HG03159 (cell line): Measurements from ENCODE around the gene GPATCH2L.

Experiments
- ATAC-seq: cut with Tn5 transposase; IDR thresholded peaks from one replicate; pipeline ENCODE4 v1.9.1; 2021; ENCODE audit warnings: mild to moderate bottlenecking, moderate library complexity; ENCODE audit not compliant: unreplicated experiment

The GPATCH2L gene

DNA sequence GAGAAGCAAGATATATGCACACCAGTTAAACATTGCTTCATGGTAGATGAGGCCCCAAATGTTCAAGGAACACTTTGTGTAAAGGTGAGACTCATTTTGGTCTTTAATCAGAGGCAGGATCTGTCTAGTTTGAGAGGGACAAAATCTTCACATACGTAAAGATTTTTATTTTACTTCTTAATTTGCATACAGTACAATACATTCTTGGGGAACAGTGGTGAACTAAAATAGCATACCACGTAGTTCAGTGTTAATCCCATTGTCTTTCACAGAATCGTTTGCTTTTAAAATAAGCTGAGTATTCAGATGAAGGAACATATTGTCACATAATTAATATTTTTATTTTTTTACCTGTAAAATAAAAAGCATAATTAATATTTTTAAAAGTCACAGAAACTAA is 43.3 kb downstream of the GPATCH2L start:
- no peak for ATAC-seq

DNA sequence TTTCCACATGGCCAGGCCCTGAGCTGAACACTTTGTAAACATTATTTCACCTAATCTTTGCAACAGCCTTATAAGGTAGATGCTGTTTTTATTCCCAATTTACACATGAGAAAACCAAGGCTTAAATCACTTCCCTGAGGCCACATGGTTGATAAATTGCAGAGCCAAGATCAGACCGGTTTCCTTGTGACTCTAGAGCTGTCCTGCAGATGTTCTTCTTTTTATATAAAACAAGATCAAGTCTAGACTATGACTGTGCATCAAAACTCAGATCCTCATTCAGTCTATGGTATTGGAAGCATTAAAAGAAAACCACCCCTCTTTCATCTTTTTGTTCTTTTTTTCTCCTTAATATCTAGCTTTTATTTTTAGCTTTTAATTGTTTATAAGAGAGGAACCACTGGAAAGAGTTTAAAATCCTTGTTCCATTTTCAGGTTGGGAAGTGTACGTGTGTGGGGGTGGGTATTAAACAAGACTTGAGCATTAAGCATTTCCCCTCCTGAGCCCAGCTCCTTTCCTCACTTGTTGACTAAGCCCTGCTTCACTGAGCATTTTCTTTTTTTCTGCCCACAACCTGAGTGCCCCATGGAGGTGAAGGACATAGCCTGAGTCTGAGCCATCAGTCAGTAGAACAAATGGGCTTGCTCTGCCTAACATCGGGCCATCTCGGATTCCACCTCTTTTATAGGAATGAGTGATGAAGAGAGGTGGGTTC is 45.4 kb downstream of the GPATCH2L start:
- no peak for ATAC-seq

DNA sequence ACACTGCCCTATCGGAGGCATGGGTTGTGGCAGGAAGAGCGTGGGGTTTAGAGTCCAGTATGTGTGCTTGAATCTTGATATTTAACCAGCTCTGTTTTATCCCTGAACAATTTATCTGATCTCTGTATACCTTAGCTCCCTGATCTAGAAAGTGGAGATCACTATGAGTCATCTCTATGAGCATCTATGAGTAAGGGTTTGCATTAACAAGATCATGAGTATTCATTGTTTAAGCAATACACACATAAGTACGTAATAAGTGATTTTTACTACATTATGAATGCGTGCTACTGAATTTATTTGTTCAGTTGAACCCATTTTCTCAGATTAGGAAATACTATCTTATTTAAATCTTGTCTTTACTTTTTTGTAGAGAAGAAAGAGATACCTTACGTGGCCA is 49.4 kb downstream of the GPATCH2L start:
- no peak for ATAC-seq

DNA sequence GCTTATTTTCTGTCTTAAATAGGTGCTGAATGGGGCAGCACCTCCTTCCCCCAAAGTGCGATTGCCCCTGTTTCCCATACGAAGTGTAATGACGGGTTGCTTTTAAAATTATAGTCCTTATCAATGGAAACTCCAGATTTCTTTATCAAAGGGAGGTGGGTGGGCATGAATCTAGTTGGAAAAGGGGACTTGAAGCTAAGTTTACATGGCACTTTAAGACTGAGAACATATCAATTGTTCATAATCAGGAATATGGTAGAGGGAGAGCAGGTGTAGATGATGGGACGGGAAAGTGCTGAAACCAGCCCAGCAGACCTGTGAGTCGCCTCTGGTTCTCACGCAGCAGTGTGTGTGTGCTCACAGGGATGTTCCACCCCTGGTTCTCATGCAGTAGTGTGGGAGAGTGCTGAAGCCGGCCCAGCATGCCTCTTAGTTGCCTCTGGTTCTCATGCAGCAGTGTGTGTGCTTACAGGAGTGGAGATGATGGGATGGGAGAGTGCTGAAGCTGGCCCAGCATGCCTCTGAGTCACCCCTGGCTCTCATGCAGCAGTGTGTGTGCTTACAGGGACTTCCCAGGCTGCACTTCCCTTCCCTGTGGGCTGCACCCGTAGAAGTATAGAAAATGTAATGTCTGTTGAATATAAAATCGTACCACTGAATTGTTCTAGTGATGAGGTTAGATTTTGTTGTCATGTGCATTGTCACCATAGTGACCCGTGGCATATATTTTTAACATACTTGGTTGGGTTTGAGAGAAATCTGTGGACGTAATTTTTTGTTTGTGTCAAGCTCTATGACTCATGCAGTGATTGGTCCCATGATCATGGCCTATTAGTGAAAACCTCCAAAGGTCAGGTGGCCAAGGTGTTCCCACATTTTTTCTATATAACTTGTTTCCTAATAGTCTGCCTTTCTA is 51.6 kb downstream of the GPATCH2L start:
- ATAC-seq: peak; percentile 56

DNA sequence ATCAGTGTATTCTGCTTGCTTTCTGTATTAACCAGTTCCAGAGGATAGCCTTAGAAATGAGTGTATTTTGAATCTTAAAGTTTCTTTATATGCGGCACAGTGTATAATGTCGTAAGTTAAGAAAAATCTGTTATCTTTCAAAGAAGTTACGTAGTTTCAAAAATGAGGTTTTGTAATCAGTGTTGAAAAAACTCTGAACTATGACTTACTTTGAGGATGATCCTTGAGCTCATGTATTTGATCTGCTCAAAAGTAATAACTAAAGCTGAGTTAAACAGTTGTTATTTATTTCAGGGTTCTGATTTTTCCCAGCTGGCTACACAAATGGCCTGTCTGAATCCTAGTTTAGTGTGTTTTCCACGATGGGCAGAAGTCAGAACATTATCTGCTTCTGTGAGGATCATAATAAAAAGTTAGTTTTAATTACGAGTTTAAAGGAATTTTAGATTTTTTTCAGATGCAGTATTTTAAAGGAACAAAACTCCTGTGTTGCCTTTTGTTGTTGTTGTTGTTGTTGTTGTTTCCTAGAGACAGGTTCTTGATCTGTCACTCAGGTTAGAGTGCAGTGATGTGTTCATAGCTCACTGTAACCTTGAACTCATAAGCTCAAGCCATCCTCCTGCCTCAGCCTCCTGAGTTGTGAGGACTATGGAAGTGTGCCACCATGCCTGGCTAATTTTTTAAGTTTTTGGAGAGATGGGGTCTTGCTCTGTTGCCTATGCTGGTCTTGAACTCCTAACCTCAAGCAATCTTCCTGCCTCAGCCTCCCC is 52.9 kb downstream of the GPATCH2L start:
- no peak for ATAC-seq

DNA sequence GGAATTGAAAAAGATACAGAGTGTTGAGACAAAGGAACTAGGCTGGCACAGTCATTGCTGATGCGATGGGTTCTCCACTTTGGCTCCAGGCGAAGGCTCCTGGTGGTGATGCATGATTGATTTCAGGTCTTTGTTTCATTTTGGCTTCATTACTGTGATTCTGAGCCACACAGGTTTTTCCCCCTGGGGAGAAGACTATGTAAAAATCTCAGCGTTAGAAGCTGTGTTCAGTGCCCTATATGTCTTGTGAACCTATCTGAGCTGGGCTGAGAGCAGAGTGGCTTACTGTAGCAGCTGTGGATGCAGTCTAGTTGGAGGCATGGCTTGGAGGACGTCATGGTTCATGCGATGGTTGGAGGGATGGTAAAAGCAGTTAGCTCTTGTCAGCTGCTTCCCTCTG is 54.0 kb downstream of the GPATCH2L start:
- no peak for ATAC-seq

DNA sequence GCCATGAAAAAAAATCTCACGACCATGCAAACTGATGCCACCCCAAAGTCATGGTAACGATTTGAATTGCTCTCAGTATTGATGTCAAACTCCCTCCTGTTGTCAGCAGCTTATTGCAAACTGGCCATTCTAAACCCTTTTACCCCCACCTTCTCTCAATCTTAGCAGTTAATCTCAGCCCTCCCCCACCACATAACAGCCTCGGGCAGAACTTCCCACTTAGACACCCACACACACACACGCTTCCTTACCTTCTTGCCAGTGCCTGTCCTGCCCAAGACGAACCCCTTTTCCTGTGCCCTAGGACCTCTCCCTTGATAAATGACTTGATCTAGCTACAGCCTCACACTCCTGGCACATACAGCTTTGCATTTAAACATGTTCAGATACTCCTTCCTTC is 56.6 kb downstream of the GPATCH2L start:
- no peak for ATAC-seq

DNA sequence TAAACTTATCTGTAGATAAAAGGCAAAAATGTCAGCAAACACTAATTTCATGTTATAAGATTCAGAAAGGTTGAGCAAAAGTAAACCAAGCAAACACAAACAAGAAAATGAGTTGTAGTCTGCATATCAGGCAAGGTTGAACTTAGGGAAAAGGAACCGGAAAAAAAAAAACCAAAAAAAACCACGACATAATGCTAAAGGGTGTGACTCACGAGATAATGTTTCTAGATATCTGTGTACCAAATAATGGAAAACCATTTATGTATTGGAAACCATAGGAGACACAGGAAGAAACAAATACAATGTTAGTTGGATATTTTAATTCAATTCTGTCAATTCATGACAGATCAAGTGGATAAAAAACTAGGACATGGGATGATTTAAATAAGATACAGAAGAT is 60.5 kb downstream of the GPATCH2L start:
- no peak for ATAC-seq

DNA sequence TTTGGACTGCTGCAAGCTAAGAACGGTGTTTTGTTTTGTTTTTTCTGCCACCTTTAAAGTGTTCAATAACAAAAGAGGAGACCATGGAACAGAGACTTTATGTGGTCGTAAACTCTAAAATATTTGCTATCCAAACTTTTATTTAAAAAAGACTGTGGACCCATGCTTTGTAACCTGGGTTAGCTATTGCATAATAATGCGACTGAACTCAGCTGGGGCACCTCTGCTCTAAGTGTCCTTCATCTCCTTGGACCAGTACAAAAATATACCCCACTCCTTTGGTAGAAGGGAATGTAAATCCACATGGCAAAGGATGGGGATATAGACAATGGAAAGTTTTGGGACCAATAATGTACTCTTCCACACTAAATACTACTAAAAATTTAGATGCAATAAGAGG is 65.5 kb downstream of the GPATCH2L start:
- no peak for ATAC-seq

DNA sequence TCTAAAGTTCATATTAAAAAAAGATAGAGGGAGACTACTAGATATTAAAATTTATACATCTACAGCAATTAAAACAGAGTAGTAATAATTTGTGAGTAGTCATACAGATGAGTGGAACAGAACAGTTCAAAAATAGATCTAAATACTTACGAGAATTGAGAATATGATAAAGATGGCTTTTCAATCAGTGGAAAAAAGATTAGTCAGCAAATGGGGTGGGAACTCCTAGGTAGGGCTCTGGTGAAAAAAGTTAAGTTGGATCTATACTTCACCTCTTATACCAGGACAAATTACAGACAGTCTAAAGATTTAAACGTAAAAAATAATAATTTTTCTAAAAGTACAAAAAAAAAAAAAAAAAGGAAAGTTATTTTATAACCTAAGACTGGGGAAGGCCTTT is 66.9 kb downstream of the GPATCH2L start:
- ATAC-seq: no peak

DNA sequence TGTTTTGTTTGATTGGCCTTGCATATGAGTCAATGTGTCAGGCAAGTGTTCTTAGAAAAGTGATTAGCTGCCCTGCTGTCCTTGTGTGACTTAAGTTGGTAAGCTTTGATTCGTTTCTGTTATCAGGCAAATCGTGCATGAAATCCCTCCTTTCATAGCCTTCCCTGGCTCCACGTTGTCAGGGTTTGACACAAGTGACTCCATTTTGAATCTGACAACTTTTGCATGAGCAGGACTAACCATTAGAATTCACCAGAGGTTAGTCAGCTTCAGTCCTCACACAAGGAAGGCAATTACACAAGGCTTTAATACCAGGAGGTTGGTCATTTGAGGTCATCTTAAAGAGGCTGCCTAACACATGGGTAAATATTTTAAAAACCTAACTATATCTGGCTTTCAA is 68.2 kb downstream of the GPATCH2L start:
- ATAC-seq: no peak

DNA sequence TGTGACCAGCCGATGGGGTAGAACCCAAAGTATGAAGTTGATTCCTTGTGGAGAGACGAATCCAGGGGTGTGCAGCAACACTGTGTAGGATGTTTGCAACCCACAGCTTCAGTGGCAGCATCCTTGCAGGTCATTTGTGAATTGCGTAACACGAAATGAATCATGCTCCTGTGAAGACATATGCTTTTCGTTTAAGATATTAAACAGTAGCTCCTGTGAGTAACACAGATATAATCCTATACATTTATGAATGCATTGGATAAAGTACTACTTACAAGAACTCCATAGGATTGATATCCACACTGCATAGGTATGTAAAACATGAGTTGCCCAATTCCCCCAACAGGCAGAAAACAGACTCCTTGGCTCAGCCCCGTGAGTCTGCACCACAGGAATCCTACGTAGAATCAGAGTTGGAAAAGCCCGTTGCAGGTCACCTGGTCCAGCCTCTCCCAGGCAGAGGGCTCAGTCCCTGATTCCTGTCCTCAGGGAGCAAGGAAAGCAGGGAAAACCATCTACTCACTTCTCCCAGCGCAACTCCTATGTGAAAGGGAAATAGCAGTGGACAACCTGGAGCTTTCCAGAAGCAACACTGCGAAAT is 75.8 kb downstream of the GPATCH2L start:
- ATAC-seq: no peak

DNA sequence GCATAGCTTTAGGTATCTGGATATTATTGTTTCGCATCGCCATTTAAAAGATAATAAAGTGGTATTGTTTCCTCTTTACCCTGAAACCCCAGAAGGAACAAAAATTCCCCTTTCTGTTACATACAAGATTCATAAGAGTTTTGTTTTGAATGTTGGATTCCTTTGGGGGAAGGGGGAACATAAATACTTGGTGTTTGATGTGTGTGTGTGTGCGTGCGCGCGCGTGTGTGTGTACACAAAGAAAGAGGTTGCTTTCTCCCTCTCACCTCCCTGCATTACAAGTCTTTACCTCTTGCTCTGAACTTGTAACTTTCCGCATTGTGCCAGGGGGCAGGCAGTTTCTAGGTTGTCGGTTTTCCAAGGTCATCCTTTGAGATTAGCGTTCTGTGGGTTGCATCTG is 76.4 kb downstream of the GPATCH2L start:
- ATAC-seq: no peak

DNA sequence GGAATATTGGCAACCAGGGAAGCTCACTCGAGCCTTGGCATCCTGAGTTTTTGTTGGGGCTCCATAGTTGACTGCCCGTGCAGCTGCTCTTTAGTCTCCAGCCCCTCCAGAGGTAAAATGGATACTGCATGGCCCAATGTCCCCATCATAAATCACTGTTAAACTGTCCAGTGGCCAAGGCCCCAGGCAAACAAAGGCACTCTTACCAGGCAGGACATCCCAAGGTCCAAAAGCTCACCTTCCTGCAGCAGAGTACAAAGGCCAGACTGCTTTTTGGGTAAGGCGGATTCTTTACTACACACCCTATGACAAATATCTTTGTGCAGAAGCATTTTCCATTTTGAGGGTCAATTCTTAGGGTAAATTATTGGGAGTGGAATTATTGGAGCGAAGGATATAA is 81.1 kb downstream of the GPATCH2L start:
- ATAC-seq: no peak

DNA sequence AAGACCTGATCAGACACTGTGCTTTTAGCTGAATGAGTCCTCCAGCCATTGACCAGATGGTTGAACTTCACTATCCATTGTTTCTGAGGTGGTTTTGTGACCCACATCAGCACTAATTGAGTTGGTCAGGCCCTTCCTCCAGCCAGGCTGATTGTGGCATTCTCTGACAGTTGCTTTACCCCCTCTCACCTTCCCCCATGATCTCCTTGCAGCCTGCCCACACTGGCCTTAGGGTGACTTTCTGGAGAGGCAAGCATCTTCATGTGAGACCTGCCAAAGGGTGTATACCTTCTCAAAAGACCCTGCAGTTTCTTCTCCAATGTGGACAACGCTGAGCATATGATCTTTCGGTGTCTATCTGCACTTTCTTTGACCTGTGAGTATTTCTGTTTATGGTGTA is 83.9 kb downstream of the GPATCH2L start:
- ATAC-seq: no peak

DNA sequence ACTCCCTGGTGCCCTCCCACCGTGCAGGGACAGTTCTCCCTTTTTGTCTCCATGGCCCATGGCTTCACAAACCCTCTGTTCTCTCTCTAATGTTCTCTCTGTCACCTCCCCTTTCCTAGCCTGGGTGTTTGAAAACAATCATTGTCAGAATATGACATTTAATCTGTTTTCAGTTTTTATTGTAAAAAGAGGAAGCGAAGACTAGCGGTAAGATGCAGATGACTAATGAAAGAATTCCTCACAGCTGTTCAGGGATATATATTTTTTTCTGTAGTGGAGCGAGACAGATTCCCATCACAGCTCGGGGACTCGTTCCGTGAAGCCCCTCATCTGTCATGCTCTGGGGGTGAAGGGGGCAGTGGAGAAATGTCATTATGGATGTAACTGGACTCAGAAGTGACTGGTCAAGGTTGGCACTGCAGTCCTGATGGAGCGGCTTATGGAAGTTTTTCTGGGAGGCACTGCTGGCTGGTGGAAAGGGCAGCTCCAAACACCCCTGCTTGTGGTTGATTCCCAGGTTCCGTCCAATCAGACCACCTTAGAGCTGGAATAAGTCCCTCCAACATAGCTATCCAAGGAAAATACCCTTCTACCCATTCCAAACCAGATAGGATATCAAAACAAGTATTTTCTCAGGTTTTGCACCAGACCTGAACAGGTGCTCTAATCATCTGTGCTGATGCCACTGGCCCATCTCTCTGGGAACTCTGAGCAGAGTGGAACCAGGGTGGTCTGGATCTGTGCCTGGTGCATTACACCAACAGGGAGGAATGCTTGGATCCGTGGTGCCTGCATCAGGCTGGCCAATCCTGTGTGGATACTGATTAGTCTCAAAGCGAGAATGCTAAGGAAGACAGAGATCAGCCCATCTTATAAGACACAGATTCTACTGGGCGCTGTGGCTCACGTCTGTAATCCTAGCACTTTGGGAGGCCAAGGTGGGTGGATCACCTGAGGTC is 84.7 kb downstream of the GPATCH2L start:
- ATAC-seq: peak; percentile 83

DNA sequence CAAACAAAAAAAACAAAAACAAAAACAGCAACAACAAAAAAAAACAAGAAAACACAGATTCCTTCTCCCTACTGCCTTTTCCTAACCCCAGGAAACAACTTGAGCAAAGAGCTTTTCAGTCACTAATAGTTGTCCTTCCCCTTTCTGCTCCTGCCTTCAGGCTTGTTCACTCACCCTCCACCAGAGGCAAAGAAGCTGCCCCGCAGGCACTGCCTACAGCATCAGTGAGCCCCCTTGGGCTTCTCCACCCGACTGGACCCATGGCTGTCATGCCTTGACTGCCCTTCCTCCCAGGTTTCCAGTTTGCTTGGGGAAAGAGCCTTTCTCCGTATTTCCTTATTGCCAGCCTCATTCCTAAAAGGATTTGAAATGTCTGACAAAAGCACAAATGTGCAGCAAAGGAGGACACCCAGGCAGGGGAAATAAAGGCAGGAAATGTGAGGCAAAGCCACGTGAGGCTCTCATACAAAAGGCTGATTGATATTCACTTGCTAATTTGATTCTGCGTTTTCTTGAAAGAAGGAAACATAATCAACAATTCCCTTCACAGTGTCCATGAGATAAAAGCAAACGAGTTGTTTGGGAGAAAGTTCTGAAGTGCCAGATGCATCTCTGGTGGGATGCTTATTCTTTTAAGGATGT is 85.7 kb downstream of the GPATCH2L start:
- no peak for ATAC-seq

DNA sequence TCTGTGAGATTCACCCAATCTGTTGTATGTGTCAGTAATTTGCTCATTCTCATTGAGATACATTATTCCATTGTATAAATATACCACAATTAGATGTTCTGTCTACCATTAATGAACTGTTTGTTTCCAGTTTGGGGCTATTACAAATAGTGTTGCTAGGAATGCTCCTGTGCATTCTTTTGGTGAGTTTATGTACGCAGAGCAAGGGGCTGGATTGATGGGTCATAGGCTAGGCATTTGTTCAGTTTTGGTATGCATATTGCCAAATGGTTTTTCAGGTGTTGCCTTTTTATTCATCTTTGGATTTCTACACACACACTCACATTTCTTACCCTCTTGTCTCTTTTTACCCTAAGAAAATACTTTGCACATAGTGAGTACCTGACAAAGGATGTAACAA is 93.4 kb downstream of the GPATCH2L start:
- ATAC-seq: no peak

DNA sequence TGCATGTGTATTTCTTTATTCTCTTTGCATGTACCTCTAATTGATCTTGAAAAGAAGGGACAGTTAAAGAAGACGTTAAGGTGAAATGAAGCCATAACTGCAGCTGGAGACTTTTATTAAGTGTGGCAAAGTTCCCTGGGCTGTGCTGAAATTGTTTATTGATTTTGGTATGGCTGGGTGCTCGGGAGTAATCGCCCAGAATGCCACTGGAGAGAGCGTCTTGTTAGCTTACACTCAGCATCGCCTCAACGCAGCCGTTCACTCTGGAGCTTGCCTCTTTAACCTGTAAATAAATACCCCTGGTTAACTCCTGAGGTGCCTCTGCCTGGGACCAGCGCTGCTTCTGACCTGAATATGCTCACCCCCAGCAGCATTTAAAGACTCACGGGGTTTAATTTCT is 98.6 kb downstream of the GPATCH2L start:
- ATAC-seq: no peak

DNA sequence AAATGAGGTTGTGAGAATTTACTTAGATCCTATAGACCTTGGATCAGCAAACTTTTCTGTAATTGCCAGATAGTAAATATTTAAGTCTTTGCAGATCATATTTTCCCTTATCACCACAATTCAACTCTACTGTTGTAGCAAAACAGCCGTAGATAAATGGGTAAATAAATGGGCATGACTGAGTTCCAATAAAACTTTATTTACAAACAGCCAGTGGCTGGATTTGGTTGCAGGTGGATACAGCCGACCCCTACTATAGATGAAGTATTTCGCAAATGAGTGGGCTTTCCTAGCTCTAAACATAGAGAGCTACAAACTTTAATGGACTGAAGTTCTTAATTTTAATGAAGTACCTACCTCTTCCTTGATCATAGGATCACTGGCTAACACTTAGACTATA is 100.7 kb downstream of the GPATCH2L start:
- no peak for ATAC-seq
